PC-9 (cell line): ENCODE data around the gene FAM241A. TPM values are rescaled to one million over a fixed set of nuclear protein-coding genes. Genes with fewer than 3 reads are reported as not detected.

Experiments used
- BruUV-seq: library from RNA; stranded (reverse); fragments of 400-500 nt; replicated peaks from 2 replicates; lab custom pipeline; 2021; lab: Mats Ljungman, UMichigan
- CTCF ChIA-PET: fragments of 300-600 bp; sonication (Branson Sonifier 250); formaldehyde crosslinking; loops from one replicate; lab custom pipeline; 2022; ENCODE audit warnings: antibody characterized with exemption; lab: Charles Lee
- POLR2A ChIA-PET: fragments of 300-600 bp; sonication (Branson Sonifier 250); formaldehyde crosslinking; loops from one replicate; lab custom pipeline; 2022; ENCODE audit warnings: antibody characterized with exemption; ENCODE audit not compliant: unreplicated experiment; lab: Charles Lee
- DNase-seq, 2 experiments: peaks; one replicate each; pipeline versions ENCODE4 v3.0.0 to v3.0.0-alpha.2; 2015 to 2022; ENCODE audit warnings: mixed read lengths in 1 of 2
- H2AFZ ChIP-seq: fragments of 200-600 bp; sonication (generic); 2 replicates; pipeline ENCODE4 v1.8.1; 2017; ENCODE audit warnings: antibody characterized with exemption
- H3F3A ChIP-seq: fragments of 200-600 bp; sonication (generic); 2 replicates; pipeline ENCODE4 v1.8.1; 2017; ENCODE audit warnings: antibody characterized with exemption, mild to moderate bottlenecking, low read depth; ENCODE audit not compliant: insufficient read depth
- H3K27ac ChIP-seq: fragments of 200-600 bp; sonication (generic); 2 replicates; pipeline ENCODE4 v1.6.1; 2016; ENCODE audit warnings: mixed run types
- H3K27me3 ChIP-seq: fragments of 200-600 bp; sonication (generic); 2 replicates; pipeline ENCODE4 v1.6.1; 2016; ENCODE audit warnings: low read depth, mixed run types; ENCODE audit not compliant: insufficient read depth
- H3K36me3 ChIP-seq: fragments of 200-600 bp; sonication (generic); 2 replicates; pipeline ENCODE4 v1.6.1; 2016; ENCODE audit warnings: low read depth, mixed run types
- H3K4me1 ChIP-seq: fragments of 200-600 bp; sonication (generic); replicated peaks from 2 replicates; pipeline ENCODE4 v1.6.1; 2016; ENCODE audit warnings: mixed run types; ENCODE audit not compliant: insufficient read depth
- H3K4me2 ChIP-seq: fragments of 200-600 bp; sonication (generic); 2 replicates; pipeline ENCODE4 v1.6.1; 2017; ENCODE audit warnings: mixed run types
- H3K4me3 ChIP-seq: fragments of 200-600 bp; sonication (generic); 2 replicates; pipeline ENCODE4 v1.6.1; 2016; ENCODE audit warnings: mixed run types
- H3K79me2 ChIP-seq: fragments of 200-600 bp; sonication (generic); 2 replicates; pipeline ENCODE4 v1.6.1; 2017; ENCODE audit warnings: low read depth, mixed run types
- H3K9me2 ChIP-seq: fragments of 200-600 bp; sonication (generic); 2 replicates; pipeline ENCODE4 v1.8.1; 2017; ENCODE audit warnings: mild to moderate bottlenecking; ENCODE audit not compliant: insufficient read depth
- H3K9me3 ChIP-seq: fragments of 200-600 bp; sonication (generic); 2 replicates; pipeline ENCODE4 v1.8.1; 2016; ENCODE audit warnings: low read depth; ENCODE audit not compliant: insufficient read depth
- H4K20me1 ChIP-seq: fragments of 200-600 bp; sonication (generic); 2 replicates; pipeline ENCODE4 v1.8.1; 2017; ENCODE audit not compliant: insufficient read depth
- CTCF ChIP-seq: fragments of 200-600 bp; sonication (generic); conservative IDR thresholded peaks from 2 replicates; pipeline ENCODE4 v1.6.1; 2017; ENCODE audit warnings: mixed run types, antibody characterized with exemption, mild to moderate bottlenecking, moderate library complexity
- EZH2 ChIP-seq: fragments of 200-600 bp; sonication (generic); IDR thresholded peaks from 2 replicates; pipeline ENCODE4 v1.8.0; 2017; ENCODE audit warnings: antibody characterized with exemption, low read depth
- intact Hi-C: fragments of 100-400 bp; cut with micrococcal nuclease; formaldehyde crosslinking; loops from one replicate; pipeline ENCODE4 v1.10.0; 2022; ENCODE audit not compliant: unreplicated experiment
- total RNA-seq: library from RNA; stranded (reverse); gene quantifications from 2 replicates; pipeline ENCODE4 v1.2.3, GENCODE V29; 2021

Gene FAM241A
- total RNA-seq, 1 experiment from 2014 or later: 1.4 TPM

- TF ChIP-seq EZH2 (no peak), CTCF (no peak)
- Histone ChIP-seq H3F3A (peaks cover 5% of the 10 kb centered on the region; the same call in 1 of the 2 replicates), H3K4me1 (peaks cover 22% of the 10 kb centered on the region), H3K9me3 (no peaks in the 10 kb centered on the region), H4K20me1 (no peaks in the 10 kb centered on the region), H3K4me3 (no peak overlapping the region), H3K36me3 (no peaks in the 10 kb centered on the region), H2AFZ (no peak overlapping the region), H3K4me2 (peak overlapping the region; percentile 5; the same call in 1 of the 2 replicates), H3K27me3 (no peaks in the 10 kb centered on the region), H3K79me2 (no peaks in the 10 kb centered on the region), H3K27ac (no peak overlapping the region), H3K9me2 (no peaks in the 10 kb centered on the region)
- no TSS peak for BruUV-seq
- DNase-seq: no peak
- intact Hi-C loops: no loop called here
- CTCF ChIA-PET: no interaction called here
- POLR2A ChIA-PET: no interaction called here
Measured at GRCh38 chr4:112125416-112125815, 19.8 kb upstream of the FAM241A start.

GRCh38 chr4:112127048-112127637 lies 18.1 kb upstream of the FAM241A start:
- intact Hi-C loops: no loop called here
- ChIA-PET POLR2A (interaction anchor here (0.5 to 0.7 kb wide), 3 partner anchors 72 to 157 kb away, joined by 5 to 10 read pairs (median 7); no protein-coding TSS in a partner anchor), CTCF (interaction anchor here (0.7 kb wide), 1 partner anchor 76 kb away, joined by 3 read pairs; no protein-coding TSS in a partner anchor)
- no peaks in the 10 kb centered on the region for H3K9me3 ChIP-seq
- H3K9me2 ChIP-seq: no peaks in the 10 kb centered on the region
- peaks cover 5% of the 10 kb centered on the region; the same call in 1 of the 2 replicates for H3F3A ChIP-seq
- no peak overlapping the region; the same call in 1 of the 2 replicates for H3K27ac ChIP-seq
- peaks cover 22% of the 10 kb centered on the region for H3K4me1 ChIP-seq
- no peaks in the 10 kb centered on the region for H3K27me3 ChIP-seq
- H3K4me2 ChIP-seq: no peak overlapping the region
- H4K20me1 ChIP-seq: no peaks in the 10 kb centered on the region
- no peak for DNase-seq
- BruUV-seq: no TSS peak
- H3K79me2 ChIP-seq: no peaks in the 10 kb centered on the region
- H3K36me3 ChIP-seq: no peaks in the 10 kb centered on the region
- H2AFZ ChIP-seq: 0 out of 2 replicates have a peak overlapping the region, but pooled peaks have one; percentile 19
- no peak overlapping the region for H3K4me3 ChIP-seq
- TF ChIP-seq CTCF: no peak
- TF ChIP-seq EZH2: no peak

- CTCF ChIA-PET: no interaction called here
- Histone ChIP-seq H3K9me2 (no peaks in the 10 kb centered on the region), H3K4me1 (peaks cover 22% of the 10 kb centered on the region), H3K4me2 (no peak overlapping the region), H2AFZ (0 out of 2 replicates have a peak overlapping the region, but pooled peaks have one; percentile 19), H3F3A (peaks cover 5% of the 10 kb centered on the region), H3K9me3 (no peaks in the 10 kb centered on the region), H4K20me1 (no peaks in the 10 kb centered on the region), H3K36me3 (no peaks in the 10 kb centered on the region), H3K79me2 (no peaks in the 10 kb centered on the region), H3K27ac (no peak overlapping the region; the same call in 1 of the 2 replicates), H3K4me3 (no peak overlapping the region), H3K27me3 (no peaks in the 10 kb centered on the region)
- POLR2A ChIA-PET: no interaction called here
- no TSS peak for BruUV-seq
- TF ChIP-seq EZH2 (no peak), CTCF (no peak)
- intact Hi-C loops: no loop called here
- DNase-seq: no peak
Measured at GRCh38 chr4:112127803-112128202, 17.5 kb upstream of the FAM241A start.
